Natural killer cell treated with Interleukin-12 subunit alpha and Interleukin-12 subunit beta and Interleukin-15 and Interleukin-18, amount 100 ng/mL, for 72 hours (primary cell): ENCODE results near the gene C1QTNF1. TPM values are rescaled to one million over a fixed set of nuclear protein-coding genes. Genes with fewer than 3 reads are reported as not detected.
A peak's percentile ranks its signal among the peaks of the same experiment; 100 is the strongest.

Experiments used
- ATAC-seq, 2 donors: fragments of 150-1000 bp; cut with Tn5 transposase in 1 of 2; sonication (Bioruptor Pico), chemical (Tn5 transposase) in 1 of 2; 2 replicates each; pipeline ENCODE4 v1.10.0; 2021
- DNase-seq: peaks from one replicate; pipeline ENCODE4 v3.0.0; 2022; ENCODE audit warnings: low spot score
- H3K27ac Mint-ChIP-seq, 2 donors: 1 replicate in 1 of 2; 2 replicates in 1 of 2; pipeline ENCODE4 v1.8.0; 2022; ENCODE audit warnings: mixed read lengths in 2 of 2, mild to moderate bottlenecking in 1 of 2, moderate library complexity in 1 of 2
- H3K27me3 Mint-ChIP-seq, 2 donors: 1 replicate in 1 of 2; 2 replicates in 1 of 2; pipeline ENCODE4 v1.8.0; 2022; ENCODE audit warnings: mixed read lengths in 2 of 2
- H3K36me3 Mint-ChIP-seq: one replicate; pipeline ENCODE4 v1.8.0; 2022; ENCODE audit warnings: mixed read lengths
- H3K4me1 Mint-ChIP-seq, 2 donors: 1 replicate in 1 of 2; 2 replicates in 1 of 2; pipeline ENCODE4 v1.8.0; 2022; ENCODE audit warnings: low read depth in 2 of 2, mixed read lengths in 2 of 2, mild to moderate bottlenecking in 1 of 2
- H3K4me3 Mint-ChIP-seq: one replicate; pipeline ENCODE4 v1.8.0; 2022; ENCODE audit warnings: mixed read lengths
- H3K9me3 Mint-ChIP-seq: 2 replicates; pipeline ENCODE4 v1.8.0; 2022; ENCODE audit warnings: mixed read lengths
- total RNA-seq, 2 donors: library from RNA; stranded (reverse); gene quantifications; one replicate each; pipeline ENCODE4 v1.2.3, GENCODE V29; 2022

The C1QTNF1 gene
- total RNA-seq, 2 donors from 2014 or later, result not detected

- Mint-ChIP-seq H3K4me3 (no peak overlapping the region), H3K4me1 (peaks cover 8 to 9% of the 10 kb centered on the region in 2 donors), H3K27ac (no peak overlapping the region), H3K36me3 (no peaks in the 10 kb centered on the region), H3K27me3 (no peaks in the 10 kb centered on the region), H3K9me3 (no peaks in the 10 kb centered on the region)
- ATAC-seq (no peak), DNase-seq (no peak)
Observed at GRCh38 chr17:78986649-78987328, 37.2 kb upstream of the C1QTNF1 start.

GRCh38 chr17:78988152-78988551 lies 35.8 kb upstream of the C1QTNF1 start:
- Mint-ChIP-seq H3K36me3 (no peaks in the 10 kb centered on the region), H3K4me3 (no peak overlapping the region), H3K27ac (no peak overlapping the region), H3K9me3 (no peaks in the 10 kb centered on the region), H3K27me3 (no peaks in the 10 kb centered on the region), H3K4me1 (peaks cover 8 to 13% of the 10 kb centered on the region in 2 donors)
- ATAC-seq (no peak), DNase-seq (no peak)

- no peak overlapping the region for H3K27ac Mint-ChIP-seq
- ATAC-seq (no peak), DNase-seq (no peak)
- H3K9me3 Mint-ChIP-seq, result no peaks in the 10 kb centered on the region
- peaks cover 8 to 17% of the 10 kb centered on the region in 2 donors for H3K4me1 Mint-ChIP-seq
- H3K36me3 Mint-ChIP-seq, result no peaks in the 10 kb centered on the region
- H3K4me3 Mint-ChIP-seq, result no peak overlapping the region
- no peaks in the 10 kb centered on the region for H3K27me3 Mint-ChIP-seq
Observed at GRCh38 chr17:78990349-78991016, 33.5 kb upstream of the C1QTNF1 start.

GRCh38 chr17:78991017-78991738 lies 32.8 kb upstream of the C1QTNF1 start:
- ATAC-seq, result no peak
- H3K36me3 Mint-ChIP-seq, result no peaks in the 10 kb centered on the region
- no peak overlapping the region for H3K27ac Mint-ChIP-seq
- no peak for DNase-seq
- no peaks in the 10 kb centered on the region for H3K9me3 Mint-ChIP-seq
- no peaks in the 10 kb centered on the region for H3K27me3 Mint-ChIP-seq
- peaks cover 4 to 14% of the 10 kb centered on the region in 2 donors for H3K4me1 Mint-ChIP-seq
- no peak overlapping the region for H3K4me3 Mint-ChIP-seq

- H3K4me1 Mint-ChIP-seq, result peaks cover 0 to 8% of the 10 kb centered on the region in 2 donors
- ATAC-seq, result no peak
- no peak for DNase-seq
- H3K4me3 Mint-ChIP-seq, result no peak overlapping the region
- H3K36me3 Mint-ChIP-seq, result no peaks in the 10 kb centered on the region
- H3K27me3 Mint-ChIP-seq, result no peaks in the 10 kb centered on the region
- no peak overlapping the region for H3K27ac Mint-ChIP-seq
- H3K9me3 Mint-ChIP-seq, result no peaks in the 10 kb centered on the region
Observed at GRCh38 chr17:78991906-78992532, 31.9 kb upstream of the C1QTNF1 start.

GRCh38 chr17:78992542-78993212 lies 31.3 kb upstream of the C1QTNF1 start:
- Mint-ChIP-seq H3K36me3 (no peaks in the 10 kb centered on the region), H3K4me1 (peaks cover 0 to 8% of the 10 kb centered on the region in 2 donors), H3K27ac (no peak overlapping the region), H3K27me3 (no peaks in the 10 kb centered on the region), H3K4me3 (no peak overlapping the region), H3K9me3 (no peaks in the 10 kb centered on the region)
- ATAC-seq (no peak), DNase-seq (no peak)

GRCh38 chr17:78993241-78993956 lies 30.6 kb upstream of the C1QTNF1 start:
- ATAC-seq (peak in 1 of 2 donors; percentile 37), DNase-seq (no peak)
- Mint-ChIP-seq H3K9me3 (no peaks in the 10 kb centered on the region), H3K27me3 (no peaks in the 10 kb centered on the region), H3K4me1 (peaks cover 0 to 8% of the 10 kb centered on the region in 2 donors), H3K27ac (no peak overlapping the region), H3K36me3 (no peaks in the 10 kb centered on the region), H3K4me3 (no peak overlapping the region)

GRCh38 chr17:78993981-78994671 lies 29.8 kb upstream of the C1QTNF1 start:
- ATAC-seq, result no peak
- no peak for DNase-seq
- Mint-ChIP-seq H3K9me3 (no peaks in the 10 kb centered on the region), H3K27me3 (no peaks in the 10 kb centered on the region), H3K36me3 (no peaks in the 10 kb centered on the region), H3K4me1 (peaks cover 0 to 8% of the 10 kb centered on the region in 2 donors), H3K4me3 (no peak overlapping the region), H3K27ac (no peak overlapping the region)

- H3K9me3 Mint-ChIP-seq, result no peaks in the 10 kb centered on the region
- H3K4me1 Mint-ChIP-seq, result peaks cover 0 to 10% of the 10 kb centered on the region in 2 donors
- no peak for DNase-seq
- no peaks in the 10 kb centered on the region for H3K27me3 Mint-ChIP-seq
- no peak overlapping the region for H3K27ac Mint-ChIP-seq
- H3K4me3 Mint-ChIP-seq, result no peak overlapping the region
- no peaks in the 10 kb centered on the region for H3K36me3 Mint-ChIP-seq
- no peak for ATAC-seq
Observed at GRCh38 chr17:78995022-78995760, 28.8 kb upstream of the C1QTNF1 start.

GRCh38 chr17:78995761-78996451 lies 28.1 kb upstream of the C1QTNF1 start:
- Mint-ChIP-seq H3K36me3 (no peaks in the 10 kb centered on the region), H3K27ac (no peak overlapping the region), H3K9me3 (no peaks in the 10 kb centered on the region), H3K4me1 (peaks cover 0 to 17% of the 10 kb centered on the region in 2 donors), H3K27me3 (no peaks in the 10 kb centered on the region), H3K4me3 (no peak overlapping the region)
- ATAC-seq, result peak in 1 of 2 donors; percentile 8
- DNase-seq, result no peak

- DNase-seq (no peak), ATAC-seq (no peak)
- Mint-ChIP-seq H3K4me3 (no peak overlapping the region), H3K27me3 (no peaks in the 10 kb centered on the region), H3K4me1 (peaks cover 0 to 26% of the 10 kb centered on the region in 2 donors), H3K9me3 (no peaks in the 10 kb centered on the region), H3K27ac (no peak overlapping the region), H3K36me3 (no peaks in the 10 kb centered on the region)
Observed at GRCh38 chr17:78996781-78997201, 27.2 kb upstream of the C1QTNF1 start.
